Measurements from ENCODE around the gene SS18L1.

GRCh38 chr20:62151835-62152364 lies 8.3 kb downstream of the SS18L1 start:
- no peak for TF ChIP-seq CTCF (IDR thresholded peaks at IDR 0.05)
- no peak for TF ChIP-seq POLR2A (IDR thresholded peaks at IDR 0.05)
